HK-2 (cell line): ENCODE data around the gene TESMIN.

Source experiments
- DNase-seq: peaks from one replicate; pipeline ENCODE4 v3.0.0-alpha.2; 2018; ENCODE audit not compliant: unreplicated experiment

Gene TESMIN

DNA sequence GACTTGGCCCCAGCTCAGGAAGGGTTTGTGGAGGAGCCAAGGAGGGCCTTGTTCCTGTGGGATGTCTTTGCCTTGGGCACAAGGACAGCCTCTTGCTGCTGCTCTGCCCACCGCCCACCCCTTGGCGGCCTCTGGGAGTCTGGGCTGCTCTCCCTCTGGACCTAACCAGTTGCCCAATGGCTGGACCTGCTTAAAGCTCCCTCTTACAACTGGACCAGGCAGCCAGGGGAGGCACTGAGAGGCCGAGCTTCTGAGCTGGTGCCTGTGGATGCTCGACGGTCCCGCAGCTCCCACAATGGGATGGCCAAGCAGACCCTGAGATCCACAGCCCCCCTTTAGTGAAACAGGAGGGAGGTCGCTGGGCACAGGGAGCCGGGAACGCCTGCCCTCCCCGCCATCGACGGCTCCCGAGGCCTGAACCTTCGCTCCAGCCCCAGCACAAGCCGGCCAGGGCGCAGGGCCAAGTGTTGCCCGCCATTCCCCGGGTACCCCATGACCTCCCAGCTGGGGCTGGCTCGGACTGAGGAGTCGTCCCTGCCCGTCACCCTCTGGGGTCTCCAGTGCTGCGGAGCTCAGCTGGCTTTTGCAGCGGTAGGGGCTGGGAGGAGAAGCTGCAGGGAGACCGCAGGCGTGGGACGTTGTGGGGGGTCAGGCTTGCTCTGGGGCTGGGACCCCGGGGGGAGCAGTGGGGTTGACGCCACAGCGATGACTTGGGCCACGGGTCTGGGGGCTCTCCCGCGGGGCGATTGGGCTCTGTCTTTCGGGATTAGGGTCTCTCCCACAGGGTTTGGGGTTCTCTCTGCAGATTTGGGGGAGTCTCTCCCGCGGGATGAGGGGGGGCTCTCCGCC, 67.6 kb downstream of the TESMIN start:
- no peak for DNase-seq

DNA sequence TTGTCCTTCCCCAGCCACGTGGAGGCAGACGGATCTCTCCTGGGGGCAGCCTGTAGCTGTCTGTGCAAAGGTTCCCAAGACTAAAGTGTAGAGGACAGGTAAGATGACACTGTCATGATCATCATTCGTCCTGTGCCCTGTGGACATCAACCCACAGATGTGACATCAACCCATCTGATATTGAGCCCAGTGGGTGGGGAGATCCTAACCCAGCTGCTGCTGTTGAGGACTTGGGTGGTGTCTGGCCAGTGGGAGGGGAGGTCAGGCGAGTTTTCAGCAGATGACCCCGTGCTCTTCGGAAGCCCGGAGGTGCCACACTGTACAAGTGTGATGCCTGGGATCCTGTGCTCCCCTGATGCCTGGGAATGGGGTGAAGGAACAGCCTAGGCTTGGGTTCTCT, 68.2 kb downstream of the TESMIN start:
- no peak for DNase-seq

GRCh38 chr11:68682531-68682961, 68.8 kb downstream of the TESMIN start:
- no peak for DNase-seq

GRCh38 chr11:68680541-68681231, 70.6 kb downstream of the TESMIN start:
- DNase-seq = no peak

DNA sequence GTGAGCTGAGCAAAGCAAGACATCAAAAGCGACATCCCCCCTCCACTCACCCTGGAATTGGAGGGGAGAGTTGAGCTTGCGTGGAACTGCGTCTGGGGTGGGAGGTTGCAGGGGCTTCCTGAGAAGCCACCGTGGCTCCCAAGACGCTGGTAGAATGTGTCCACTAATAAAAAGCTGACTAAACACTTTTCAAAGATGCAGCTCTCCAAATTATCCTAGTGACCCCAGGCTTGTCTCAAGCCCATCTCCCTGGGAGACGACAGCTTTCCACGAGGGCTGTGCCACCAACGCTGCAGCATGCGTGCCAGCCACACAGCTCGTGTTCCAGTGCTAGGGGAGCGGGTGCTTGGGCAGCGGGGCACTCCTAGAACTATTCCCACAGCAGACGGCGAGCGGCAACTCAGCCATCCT, 73.3 kb downstream of the TESMIN start:
- no peak for DNase-seq

DNA sequence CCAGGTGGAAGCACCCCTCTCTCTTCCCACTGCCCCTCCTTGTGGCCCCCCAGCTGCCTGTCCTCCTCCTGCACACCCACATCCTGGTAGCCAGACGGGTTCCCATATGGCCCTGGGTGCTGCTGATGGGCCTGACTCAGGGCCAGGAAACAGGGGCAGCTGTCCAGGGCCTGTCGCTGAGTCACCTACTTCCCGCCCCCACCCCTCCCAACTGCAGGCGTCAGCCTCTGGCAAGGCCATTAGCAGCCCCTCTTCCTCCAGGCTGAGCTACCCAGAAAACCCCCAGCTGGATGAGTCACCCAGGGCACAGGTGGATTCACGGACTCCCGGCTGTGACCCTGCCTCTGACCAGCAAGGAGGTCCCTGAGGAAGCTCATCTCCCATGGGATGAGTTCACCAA, 73.9 kb downstream of the TESMIN start:
- peak; percentile 83 for DNase-seq

GRCh38 chr11:68674461-68674860, 76.9 kb downstream of the TESMIN start:
- DNase-seq = no peak

DNA sequence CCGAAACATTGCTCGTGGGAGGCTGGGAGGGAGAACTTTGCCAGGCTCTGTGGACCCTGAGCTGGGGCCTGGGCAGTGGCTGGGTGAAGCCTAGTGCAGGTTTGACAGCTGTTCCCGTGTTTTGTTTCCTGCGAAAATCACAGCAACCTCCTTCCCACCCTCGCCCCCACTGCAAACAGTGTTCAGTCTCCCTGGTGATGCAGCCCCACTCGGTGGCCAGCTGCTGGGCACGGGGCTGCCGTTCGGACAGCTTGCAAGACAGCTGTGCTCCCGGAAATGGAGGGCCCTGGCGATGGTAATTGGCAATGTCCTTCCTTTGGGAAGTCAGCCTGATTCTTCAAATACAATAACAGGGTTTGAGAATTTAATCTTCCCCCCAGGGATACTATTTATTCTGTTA, 77.3 kb downstream of the TESMIN start:
- no peak for DNase-seq

DNA sequence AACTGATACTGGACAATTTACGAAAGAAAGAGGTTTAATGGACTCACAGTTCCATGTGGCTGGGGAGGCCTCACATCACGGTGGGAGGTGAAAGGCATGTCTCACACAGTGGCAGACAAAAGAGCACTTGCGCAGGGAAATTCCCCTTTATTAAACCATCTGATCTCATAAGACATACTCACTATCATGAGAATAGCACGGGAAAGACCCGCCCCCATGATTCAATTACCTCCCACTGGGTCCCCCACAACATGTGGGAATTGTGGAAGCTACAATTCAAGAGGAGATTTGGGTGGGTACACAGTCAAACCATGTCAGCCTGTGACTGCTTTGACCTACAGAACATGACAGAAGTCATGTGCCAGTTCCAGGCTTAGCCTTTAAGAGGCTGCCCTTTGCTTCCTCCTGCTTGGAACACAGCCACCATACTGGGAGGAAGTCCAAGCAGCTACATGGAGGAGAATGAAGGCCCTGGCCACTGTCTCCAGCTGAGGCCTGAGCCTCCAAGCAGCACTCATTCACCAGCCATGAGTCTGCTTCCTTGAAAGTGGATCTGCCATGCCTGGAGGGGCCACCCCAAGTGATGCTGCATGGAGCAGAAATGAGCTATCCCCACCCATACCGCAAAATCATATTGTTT, 77.9 kb downstream of the TESMIN start:
- DNase-seq = no peak

DNA sequence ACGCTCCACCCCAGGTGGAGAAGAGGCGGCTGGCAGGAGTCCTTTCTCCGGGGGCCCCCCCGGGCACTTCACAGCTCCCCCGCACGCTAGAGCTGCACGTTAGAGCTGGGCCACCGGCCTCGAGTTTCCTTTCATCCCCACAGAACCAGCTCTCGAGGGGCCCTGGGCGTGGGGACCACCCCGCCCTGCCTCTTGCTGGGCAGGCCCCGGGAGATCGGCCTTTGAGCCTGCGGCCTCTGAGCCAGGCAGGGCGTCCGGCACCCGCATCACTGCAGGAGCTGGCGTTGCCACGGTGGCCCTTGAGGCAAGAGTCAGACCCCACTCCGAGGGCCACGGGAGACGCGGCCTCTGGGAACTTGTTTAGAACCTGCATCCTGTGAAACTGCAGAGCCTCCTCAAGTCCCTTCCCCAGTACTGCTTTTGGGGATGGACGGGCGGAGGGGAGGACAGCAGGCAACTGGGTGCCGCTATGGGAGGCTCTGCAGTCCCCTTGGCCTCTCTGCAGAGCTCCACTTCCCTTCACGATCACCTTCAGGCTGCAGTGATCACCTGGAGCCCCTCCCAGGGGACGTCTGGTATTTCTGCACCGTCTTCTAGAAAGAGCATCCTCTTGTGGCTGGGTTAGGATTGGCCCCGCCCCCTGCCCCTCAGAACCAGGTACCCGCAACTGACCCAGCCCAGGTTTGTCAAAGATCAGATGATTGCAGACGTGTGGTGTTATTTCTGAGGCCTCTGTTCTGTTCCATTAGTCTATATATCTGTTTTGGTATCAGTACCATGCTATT, 80.9 kb downstream of the TESMIN start:
- DNase-seq = no peak

DNA sequence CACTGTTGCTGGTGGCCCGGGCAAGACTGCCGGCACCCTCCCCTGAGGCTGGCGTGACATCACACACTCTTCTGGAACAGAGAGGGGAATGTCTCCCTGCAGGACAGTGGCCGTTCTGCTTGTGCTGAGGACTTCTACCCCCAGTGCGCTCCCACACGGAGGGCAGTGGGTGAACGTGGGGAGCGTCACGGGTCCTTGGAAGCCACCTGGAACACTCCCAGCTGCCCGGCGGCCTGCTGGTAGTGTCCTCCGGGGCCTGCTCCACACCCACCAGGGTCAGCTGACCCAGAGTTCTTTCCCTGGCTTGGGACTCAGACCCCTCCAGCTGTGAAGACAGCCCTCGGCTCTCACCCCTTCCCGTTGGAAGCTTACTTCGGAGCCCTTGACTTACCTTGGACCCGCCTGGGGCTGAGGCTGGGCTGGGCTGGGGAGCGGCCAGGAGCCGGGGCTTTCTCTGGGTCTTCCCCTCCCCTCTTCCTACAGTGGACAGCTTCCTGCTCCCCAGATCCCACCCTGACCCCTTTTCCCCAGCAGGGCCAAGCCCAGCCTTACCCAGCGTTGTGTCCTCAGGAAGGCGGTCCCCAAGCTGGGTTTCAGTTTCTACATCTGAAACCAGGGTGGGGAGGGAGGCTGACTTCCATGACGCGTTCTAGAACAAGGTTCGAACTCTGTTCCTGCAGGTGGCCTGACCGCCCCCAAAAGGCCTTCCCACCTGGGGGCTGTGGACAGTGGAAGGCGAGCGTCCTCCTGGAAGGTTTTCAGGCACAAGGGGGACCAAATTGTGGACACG, 81.8 kb downstream of the TESMIN start:
- DNase-seq = no peak

- DNase-seq = no peak
Measured at GRCh38 chr11:68667511-68668500, 83.5 kb downstream of the TESMIN start.

DNA sequence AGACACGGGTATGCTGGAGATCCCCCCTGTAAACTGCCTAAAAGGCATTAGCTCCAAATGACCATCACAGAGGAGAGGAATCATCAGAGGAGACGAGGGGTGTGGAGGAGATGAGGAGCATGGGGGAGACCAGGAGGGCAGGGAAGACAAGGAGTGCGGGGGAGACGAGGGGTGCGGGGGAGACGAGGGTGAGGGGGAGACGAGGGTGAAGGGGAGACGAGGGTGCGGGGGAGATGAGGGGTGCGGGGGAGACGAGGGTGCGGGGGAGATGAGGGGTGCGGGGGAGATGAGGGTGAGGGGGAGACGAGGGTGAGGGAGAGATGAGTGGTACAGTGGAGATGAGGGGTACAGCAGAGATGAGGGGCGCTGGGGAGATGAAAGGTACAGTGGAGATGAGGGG, 84.5 kb downstream of the TESMIN start:
- DNase-seq = no peak

- DNase-seq = no peak
Measured at GRCh38 chr11:68665436-68665835, 85.9 kb downstream of the TESMIN start.

- no peak for DNase-seq
Measured at GRCh38 chr11:68664906-68665305, 86.4 kb downstream of the TESMIN start.

GRCh38 chr11:68664141-68664540, 87.2 kb downstream of the TESMIN start:
- no peak for DNase-seq

GRCh38 chr11:68663482-68664010, 87.8 kb downstream of the TESMIN start:
- DNase-seq = no peak

GRCh38 chr11:68661697-68662603, 89.4 kb downstream of the TESMIN start:
- no peak for DNase-seq

DNA sequence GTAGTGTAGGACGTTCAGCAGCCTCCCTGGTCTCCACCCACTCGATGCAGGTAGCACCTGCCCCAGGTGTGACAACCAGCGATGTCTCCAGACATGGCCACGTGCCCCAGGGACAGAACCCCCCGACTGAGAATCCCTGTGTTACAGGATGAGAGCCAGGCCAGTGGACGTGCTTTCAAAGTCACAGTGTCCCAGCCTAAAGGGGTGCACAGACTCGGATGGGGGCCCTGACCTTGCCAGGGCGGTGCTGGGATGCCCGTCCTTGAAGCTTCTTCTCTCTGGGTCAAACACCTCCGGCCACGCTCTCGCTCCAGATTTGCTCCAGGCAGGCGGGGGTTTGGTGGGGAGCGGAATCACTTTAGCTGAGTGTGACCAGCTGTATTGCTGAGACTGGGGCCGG, 90.3 kb downstream of the TESMIN start:
- no peak for DNase-seq
